Upper lobe of right lung (tissue), 1 donor: Measurements from ENCODE around the gene CCBE1. TPM values are rescaled to one million over a fixed set of nuclear protein-coding genes. Genes with fewer than 3 reads are reported as not detected.

Experiments used
- ATAC-seq: fragments of 200-7000 bp; cut with Tn5 transposase; one replicate; pipeline ENCODE4 v1.9.1; 2020; ENCODE audit warnings: mild to moderate bottlenecking, moderate library complexity
- DNase-seq: peaks from one replicate; pipeline ENCODE4 v3.0.0-alpha.2; 2020
- H3K27ac ChIP-seq: fragments of 200-600 bp; one replicate; pipeline ENCODE4 v1.8.0; 2022
- H3K27me3 ChIP-seq: fragments of 200-600 bp; one replicate; pipeline ENCODE4 v1.8.0; 2022; ENCODE audit warnings: mild to moderate bottlenecking
- H3K36me3 ChIP-seq: fragments of 200-600 bp; one replicate; pipeline ENCODE4 v1.8.0; 2022
- H3K4me1 ChIP-seq: fragments of 200-600 bp; one replicate; pipeline ENCODE4 v1.8.0; 2022
- H3K4me3 ChIP-seq: fragments of 200-600 bp; one replicate; pipeline ENCODE4 v1.8.0; 2022; ENCODE audit warnings: mild to moderate bottlenecking
- H3K9me3 ChIP-seq: fragments of 200-600 bp; one replicate; pipeline ENCODE4 v1.8.0; 2022
- CTCF ChIP-seq: fragments of 200-600 bp; IDR thresholded peaks from one replicate; pipeline ENCODE4 v1.8.0; 2022; ENCODE audit warnings: antibody characterized with exemption
- intact Hi-C: fragments of 100-400 bp; cut with DNase I; formaldehyde crosslinking; loops from one replicate; pipeline ENCODE4 v1.11.0; 2022
- total RNA-seq: library from RNA; stranded (reverse); fragmentation: NEBNext Ultra II Directional; extraction: Animal tissue kit (Norgen Biotek cat#: 25700); gene quantifications from one replicate; pipeline ENCODE4 v1.2.1, GENCODE V29; 2021
- donor health status: DM: no; HTN: yes; CAD: no; lungs with severe emphysema.

The CCBE1 gene
- total RNA-seq, 1 donor from 2014 or later: 27.8 TPM

- Histone ChIP-seq H3K9me3 (no peaks in the 10 kb centered on the region), H3K4me1 (peaks cover 5% of the 10 kb centered on the region), H3K4me3 (no peak overlapping the region), H3K27ac (no peak overlapping the region), H3K36me3 (no peaks in the 10 kb centered on the region), H3K27me3 (peaks cover 15% of the 10 kb centered on the region)
- no peak for TF ChIP-seq CTCF
- ATAC-seq: no peak
- intact Hi-C loops: no loop called here
- no peak for DNase-seq
Observed at GRCh38 chr18:59690996-59691395, 6.2 kb downstream of the CCBE1 start.

- peaks cover 9% of the 10 kb centered on the region for H3K27me3 ChIP-seq
- intact Hi-C loops: no loop called here
- H3K9me3 ChIP-seq: no peaks in the 10 kb centered on the region
- no peaks in the 10 kb centered on the region for H3K36me3 ChIP-seq
- ATAC-seq: no peak
- no peak overlapping the region for H3K4me3 ChIP-seq
- peaks cover 5% of the 10 kb centered on the region for H3K4me1 ChIP-seq
- no peak for DNase-seq
- TF ChIP-seq CTCF: no peak
- no peak overlapping the region for H3K27ac ChIP-seq
Observed at GRCh38 chr18:59690186-59690982, 6.8 kb downstream of the CCBE1 start.

GRCh38 chr18:59689756-59690155, 7.5 kb downstream of the CCBE1 start:
- peaks cover 5% of the 10 kb centered on the region for H3K4me1 ChIP-seq
- TF ChIP-seq CTCF: no peak
- no peak for ATAC-seq
- intact Hi-C loops: no loop called here
- H3K9me3 ChIP-seq: no peaks in the 10 kb centered on the region
- no peak overlapping the region for H3K27ac ChIP-seq
- H3K4me3 ChIP-seq: no peak overlapping the region
- H3K27me3 ChIP-seq: peaks cover 6% of the 10 kb centered on the region
- H3K36me3 ChIP-seq: no peaks in the 10 kb centered on the region
- no peak for DNase-seq

GRCh38 chr18:59686260-59686659, 11.0 kb downstream of the CCBE1 start:
- peaks cover 6% of the 10 kb centered on the region for H3K27me3 ChIP-seq
- H3K4me1 ChIP-seq: peaks cover 5% of the 10 kb centered on the region
- ATAC-seq (no peak), DNase-seq (no peak)
- no peaks in the 10 kb centered on the region for H3K36me3 ChIP-seq
- H3K4me3 ChIP-seq: no peak overlapping the region
- no peaks in the 10 kb centered on the region for H3K9me3 ChIP-seq
- no peak for TF ChIP-seq CTCF
- intact Hi-C loops: no loop called here
- H3K27ac ChIP-seq: no peak overlapping the region

GRCh38 chr18:59685501-59685900, 11.7 kb downstream of the CCBE1 start:
- Histone ChIP-seq H3K36me3 (no peaks in the 10 kb centered on the region), H3K27ac (no peak overlapping the region), H3K27me3 (peaks cover 6% of the 10 kb centered on the region), H3K4me3 (no peak overlapping the region), H3K4me1 (peaks cover 4% of the 10 kb centered on the region), H3K9me3 (no peaks in the 10 kb centered on the region)
- no peak for TF ChIP-seq CTCF
- intact Hi-C loops: no loop called here
- no peak for DNase-seq
- peak; percentile 67 for ATAC-seq

GRCh38 chr18:59684777-59685176, 12.4 kb downstream of the CCBE1 start:
- Histone ChIP-seq H3K36me3 (no peaks in the 10 kb centered on the region), H3K9me3 (no peaks in the 10 kb centered on the region), H3K4me1 (no peaks in the 10 kb centered on the region), H3K27me3 (no peaks in the 10 kb centered on the region), H3K27ac (no peak overlapping the region), H3K4me3 (no peak overlapping the region)
- intact Hi-C loops: no loop called here
- no peak for TF ChIP-seq CTCF
- ATAC-seq (no peak), DNase-seq (no peak)
